RWPE1 (cell line): Measurements from ENCODE around the gene TSC22D1.

ENCODE experiments used
- CTCF ChIA-PET: fragments of 350-600 bp; sonication (Branson Sonifier 250); formaldehyde crosslinking; extraction: SDS; loops from one replicate; lab custom pipeline; 2021; lab: Yijun Ruan, JAX
- POLR2A ChIA-PET: fragments of 400-600 bp; formaldehyde crosslinking; extraction: SDS; loops from one replicate; lab custom pipeline; 2020; ENCODE audit warnings: antibody characterized with exemption; ENCODE audit not compliant: low non-redundant PET; lab: Yijun Ruan, JAX
- DNase-seq: peaks from one replicate; pipeline ENCODE4 v3.0.0; 2012; ENCODE audit warnings: low spot score
- H3K27ac ChIP-seq: fragments of 450-650 bp; 2 replicates; pipeline ENCODE4 v1.5.1; 2017
- CTCF ChIP-seq: fragments of 450-650 bp; conservative IDR thresholded peaks from 2 replicates; pipeline ENCODE4 v1.5.1; 2017; ENCODE audit warnings: low read depth, mild to moderate bottlenecking

The TSC22D1 gene

GRCh38 chr13:44487989-44488388 is 88.1 kb downstream of the TSC22D1 start:
- ChIA-PET POLR2A (no interaction called here), CTCF (no interaction called here)
- TF ChIP-seq CTCF = no peak
- DNase-seq = no peak
- no peak overlapping the region for H3K27ac ChIP-seq

- no peak overlapping the region for H3K27ac ChIP-seq
- CTCF ChIA-PET = interaction anchor here (0.6 to 1.3 kb wide), 7 partner anchors 8 to 465 kb away, joined by 3 to 8 read pairs (median 3); no protein-coding TSS in a partner anchor
- TF ChIP-seq CTCF = no peak
- no peak for DNase-seq
- POLR2A ChIA-PET = no interaction called here
Measured at GRCh38 chr13:44484562-44485138, 91.5 kb downstream of the TSC22D1 start.

GRCh38 chr13:44474122-44474910 is 101.8 kb downstream of the TSC22D1 start:
- ChIA-PET CTCF (interaction anchor here (0.8 to 1.1 kb wide), 2 partner anchors 483 to 569 kb away, joined by 3 read pairs; no protein-coding TSS in a partner anchor), POLR2A (interaction anchor here (0.6 kb wide), 1 partner anchor 39 kb away, joined by 5 read pairs; no protein-coding TSS in a partner anchor)
- DNase-seq = no peak
- no peak for TF ChIP-seq CTCF
- H3K27ac ChIP-seq = no peak overlapping the region

- H3K27ac ChIP-seq = no peak overlapping the region
- CTCF ChIA-PET = interaction anchor here (0.7 kb wide), 1 partner anchor 40 kb away, joined by 4 read pairs; no protein-coding TSS in a partner anchor
- TF ChIP-seq CTCF = no peak
- DNase-seq = peak; percentile 23
- POLR2A ChIA-PET = no interaction called here
Measured at GRCh38 chr13:44471686-44472085, 104.4 kb downstream of the TSC22D1 start.

- POLR2A ChIA-PET = no interaction called here
- H3K27ac ChIP-seq = no peak overlapping the region
- CTCF ChIA-PET = interaction anchor here (0.7 kb wide), 1 partner anchor 41 kb away, joined by 4 read pairs; no protein-coding TSS in a partner anchor
Measured at GRCh38 chr13:44470638-44471562, 105.2 kb downstream of the TSC22D1 start.

More at GRCh38 chr13:44470638-44471562, 105.2 kb downstream of the TSC22D1 start:
- TF ChIP-seq CTCF = peak; percentile 58
- peak; percentile 14 for DNase-seq
